ENCODE data around the gene LIN7C.
A peak's percentile ranks its signal among the peaks of the same experiment; 100 is the strongest.

LIN7C gene

DNA sequence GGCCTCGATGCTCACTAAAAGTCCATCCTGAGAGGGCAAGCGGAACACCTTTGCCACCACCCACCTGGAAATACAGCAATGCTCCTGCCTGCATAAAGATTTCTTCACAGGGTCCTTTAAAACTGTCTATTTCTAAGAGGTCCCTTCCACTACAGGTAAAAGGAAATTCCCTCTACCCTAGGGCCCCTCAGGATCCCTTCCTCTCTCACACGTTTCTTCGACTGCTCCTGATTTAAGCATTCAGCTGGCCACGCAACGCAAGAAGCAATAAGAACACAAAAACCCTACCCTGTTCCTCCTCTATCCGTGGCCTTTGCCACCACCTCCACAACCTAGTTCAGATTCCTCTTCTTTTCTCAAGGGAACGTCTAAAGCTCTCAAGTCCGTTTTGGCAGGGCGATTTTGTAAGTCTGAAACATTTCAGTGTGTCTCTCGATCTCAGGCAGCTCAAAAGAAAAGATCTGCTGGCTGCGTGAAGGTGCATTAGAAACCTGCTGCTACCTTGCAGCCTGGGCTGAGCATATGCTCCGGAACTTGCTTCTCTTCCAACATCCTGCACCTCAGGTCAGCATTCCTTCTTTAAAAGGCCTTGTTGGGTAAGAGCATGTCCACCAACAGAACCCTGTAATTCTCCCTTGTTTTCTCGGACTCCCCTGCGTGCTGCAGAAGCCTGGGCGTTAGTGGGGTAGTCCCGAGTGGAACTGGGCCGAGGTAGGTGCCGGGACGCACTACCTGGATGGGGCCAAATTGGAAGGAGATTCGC lies 35.6 kb downstream of the LIN7C start:
- Histone ChIP-seq H3K27me3 (replicated peaks; ENCODE audit: insufficient read depth, low read length) (no peaks in the 10 kb centered on the region), H3K4me1 (ENCODE audit: low read length) (no peaks in the 10 kb centered on the region), H3K36me3 (replicated peaks; ENCODE audit: insufficient read depth, low read length) (no peaks in the 10 kb centered on the region), H2AFZ (ENCODE audit: low read length) (peak overlapping the region; percentile 63), H4K20me1 (ENCODE audit: insufficient read depth, low read length) (no peaks in the 10 kb centered on the region), H3K4me3 (ENCODE audit: low read length) (peak overlapping the region; percentile 64), H3K27ac (ENCODE audit: low read length) (no peak overlapping the region), H3F3A (ENCODE audit: insufficient read depth, low read length) (no peaks in the 10 kb centered on the region), H3K9ac (ENCODE audit: low read length) (peak overlapping the region; percentile 23; the same call in 1 of the 2 replicates), H3K9me3 (replicated peaks; ENCODE audit: insufficient read depth, low read length) (no peaks in the 10 kb centered on the region), H3K4me2 (ENCODE audit: low read depth, low read length) (peak overlapping the region; percentile 87), H3K9me2 (replicated peaks; ENCODE audit: insufficient read depth, low read length) (no peaks in the 10 kb centered on the region), H3K79me2 (ENCODE audit: low read length) (no peaks in the 10 kb centered on the region)
- TF ChIP-seq, protein P1, sequence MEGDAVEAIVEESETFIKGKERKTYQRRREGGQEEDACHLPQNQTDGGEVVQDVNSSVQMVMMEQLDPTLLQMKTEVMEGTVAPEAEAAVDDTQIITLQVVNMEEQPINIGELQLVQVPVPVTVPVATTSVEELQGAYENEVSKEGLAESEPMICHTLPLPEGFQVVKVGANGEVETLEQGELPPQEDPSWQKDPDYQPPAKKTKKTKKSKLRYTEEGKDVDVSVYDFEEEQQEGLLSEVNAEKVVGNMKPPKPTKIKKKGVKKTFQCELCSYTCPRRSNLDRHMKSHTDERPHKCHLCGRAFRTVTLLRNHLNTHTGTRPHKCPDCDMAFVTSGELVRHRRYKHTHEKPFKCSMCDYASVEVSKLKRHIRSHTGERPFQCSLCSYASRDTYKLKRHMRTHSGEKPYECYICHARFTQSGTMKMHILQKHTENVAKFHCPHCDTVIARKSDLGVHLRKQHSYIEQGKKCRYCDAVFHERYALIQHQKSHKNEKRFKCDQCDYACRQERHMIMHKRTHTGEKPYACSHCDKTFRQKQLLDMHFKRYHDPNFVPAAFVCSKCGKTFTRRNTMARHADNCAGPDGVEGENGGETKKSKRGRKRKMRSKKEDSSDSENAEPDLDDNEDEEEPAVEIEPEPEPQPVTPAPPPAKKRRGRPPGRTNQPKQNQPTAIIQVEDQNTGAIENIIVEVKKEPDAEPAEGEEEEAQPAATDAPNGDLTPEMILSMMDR (IDR thresholded peaks at IDR 0.05; ENCODE audit: low read length): no peak
- no peak for TF ChIP-seq EZH2 (optimal IDR thresholded peaks at IDR 0.05; ENCODE audit: low read depth, low read length)
- TF ChIP-seq EZH2phosphoT487 (IDR thresholded peaks at IDR 0.05; ENCODE audit: low read length): no peak
- DNase-seq: no peak

DNA sequence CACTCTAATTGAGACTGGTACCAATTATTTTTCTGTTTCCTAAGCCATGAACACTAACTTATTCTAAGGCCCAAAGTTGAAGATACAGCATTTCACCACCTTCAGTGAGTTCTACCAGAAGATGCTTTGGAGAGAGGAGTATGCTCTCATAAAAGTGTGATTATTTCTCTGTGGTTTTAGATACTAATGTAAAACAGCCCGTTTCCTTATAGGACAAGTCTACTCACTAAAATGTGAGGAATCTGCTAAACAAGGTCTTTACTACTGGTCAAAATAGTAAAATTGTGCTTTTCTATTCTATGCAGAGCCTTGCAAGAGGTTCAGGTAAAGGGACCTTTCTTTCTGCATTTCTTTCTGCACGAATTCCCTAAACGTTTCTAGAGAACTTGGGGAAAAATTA lies 36.4 kb downstream of the LIN7C start:
- TF ChIP-seq, protein P1 (IDR thresholded peaks at IDR 0.05; ENCODE audit: low read length): no peak
- no peak for TF ChIP-seq EZH2phosphoT487 (IDR thresholded peaks at IDR 0.05; ENCODE audit: low read length)
- TF ChIP-seq EZH2 (optimal IDR thresholded peaks at IDR 0.05; ENCODE audit: low read depth, low read length): no peak
- no peak overlapping the region for H3K4me3 ChIP-seq (ENCODE audit: low read length)
- no peak overlapping the region for H3K4me2 ChIP-seq (ENCODE audit: low read depth, low read length)
- H3K9ac ChIP-seq (ENCODE audit: low read length): no peak overlapping the region
- no peak overlapping the region for H2AFZ ChIP-seq (ENCODE audit: low read length)
- no peaks in the 10 kb centered on the region for H3K36me3 ChIP-seq (replicated peaks; ENCODE audit: insufficient read depth, low read length)
- no peak for DNase-seq
- H4K20me1 ChIP-seq (ENCODE audit: insufficient read depth, low read length): no peaks in the 10 kb centered on the region
- no peak overlapping the region for H3K27ac ChIP-seq (ENCODE audit: low read length)
- no peaks in the 10 kb centered on the region for H3K4me1 ChIP-seq (ENCODE audit: low read length)
- no peaks in the 10 kb centered on the region for H3F3A ChIP-seq (ENCODE audit: insufficient read depth, low read length)
- H3K79me2 ChIP-seq (ENCODE audit: low read length): no peaks in the 10 kb centered on the region
- no peaks in the 10 kb centered on the region for H3K9me2 ChIP-seq (replicated peaks; ENCODE audit: insufficient read depth, low read length)
- H3K27me3 ChIP-seq (replicated peaks; ENCODE audit: insufficient read depth, low read length): no peaks in the 10 kb centered on the region
- no peaks in the 10 kb centered on the region for H3K9me3 ChIP-seq (replicated peaks; ENCODE audit: insufficient read depth, low read length)

DNA sequence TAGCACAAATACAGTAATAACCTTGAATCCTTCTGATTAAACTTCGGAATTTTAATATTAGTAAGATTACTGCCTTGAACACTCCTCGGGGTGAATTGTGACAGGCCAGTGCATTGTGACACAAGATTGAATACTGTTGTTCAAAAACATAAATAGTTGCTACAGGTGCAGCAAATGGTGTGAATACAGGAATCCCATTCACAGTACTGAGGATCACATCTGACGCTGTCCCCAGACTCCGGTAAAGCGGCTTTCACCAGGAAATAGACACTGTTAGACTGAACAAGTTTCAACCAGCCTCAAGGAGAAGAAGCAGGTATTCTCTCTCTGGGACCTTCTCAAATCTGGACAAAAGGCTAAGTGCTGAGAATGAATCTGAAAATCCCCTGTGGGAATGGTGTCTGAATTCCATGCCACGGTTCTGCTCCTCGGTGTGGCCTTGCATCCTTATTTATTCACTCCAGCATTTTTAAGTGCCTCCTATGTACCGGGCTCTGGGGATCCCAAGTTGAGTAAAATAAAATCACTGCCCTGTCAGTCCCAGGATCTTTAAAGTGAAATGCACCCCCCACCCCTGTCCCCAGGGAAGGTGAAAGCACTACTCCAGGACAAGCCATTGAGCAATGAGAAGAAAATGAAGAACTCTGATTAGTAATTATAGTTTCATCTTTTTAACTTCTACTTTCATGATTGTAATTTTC lies 37.4 kb downstream of the LIN7C start:
- no peaks in the 10 kb centered on the region for H4K20me1 ChIP-seq (ENCODE audit: insufficient read depth, low read length)
- no peaks in the 10 kb centered on the region for H3K4me1 ChIP-seq (ENCODE audit: low read length)
- no peak overlapping the region for H2AFZ ChIP-seq (ENCODE audit: low read length)
- H3K36me3 ChIP-seq (replicated peaks; ENCODE audit: insufficient read depth, low read length): no peaks in the 10 kb centered on the region
- H3K9ac ChIP-seq (ENCODE audit: low read length): no peak overlapping the region
- H3F3A ChIP-seq (ENCODE audit: insufficient read depth, low read length): no peaks in the 10 kb centered on the region
- no peak overlapping the region for H3K4me2 ChIP-seq (ENCODE audit: low read depth, low read length)
- no peaks in the 10 kb centered on the region for H3K9me2 ChIP-seq (replicated peaks; ENCODE audit: insufficient read depth, low read length)
- TF ChIP-seq, protein P1 (IDR thresholded peaks at IDR 0.05; ENCODE audit: low read length): no peak
- TF ChIP-seq EZH2 (optimal IDR thresholded peaks at IDR 0.05; ENCODE audit: low read depth, low read length) (no peak), EZH2phosphoT487 (IDR thresholded peaks at IDR 0.05; ENCODE audit: low read length) (no peak)
- no peak overlapping the region for H3K4me3 ChIP-seq (ENCODE audit: low read length)
- no peak for DNase-seq
- no peaks in the 10 kb centered on the region for H3K9me3 ChIP-seq (replicated peaks; ENCODE audit: insufficient read depth, low read length)
- H3K79me2 ChIP-seq (ENCODE audit: low read length): no peaks in the 10 kb centered on the region
- no peaks in the 10 kb centered on the region for H3K27me3 ChIP-seq (replicated peaks; ENCODE audit: insufficient read depth, low read length)
- no peak overlapping the region for H3K27ac ChIP-seq (ENCODE audit: low read length)
